SK-N-SH (cell line): Measurements from ENCODE around the gene NIBAN1. TPM values are rescaled to one million over a fixed set of nuclear protein-coding genes. Genes with fewer than 3 reads are reported as not detected.

Experiments
- CTCF ChIA-PET: fragments of 300-600, 350-600 bp; formaldehyde crosslinking; extraction: SDS; loops from one replicate; lab custom pipeline; 2021; lab: Yijun Ruan, JAX
- POLR2A ChIA-PET: fragments of 350-600 bp; sonication (Branson Sonifier 250); formaldehyde crosslinking; extraction: SDS; loops from one replicate; lab custom pipeline; 2020; ENCODE audit warnings: antibody characterized with exemption, inconsistent platforms; lab: Yijun Ruan, JAX
- DNase-seq: peaks from one replicate; pipeline ENCODE4 v3.0.0; 2012
- H2AFZ ChIP-seq: fragments of 200-600 bp; sonication (generic); 2 replicates; pipeline ENCODE4 v1.8.1; 2016; ENCODE audit warnings: antibody characterized with exemption, mild to moderate bottlenecking, low read depth
- H3F3A ChIP-seq: fragments of 200-600 bp; sonication (generic); replicated peaks from 2 replicates; pipeline ENCODE3; 2016; ENCODE audit warnings: antibody characterized with exemption, mild to moderate bottlenecking; ENCODE audit not compliant: insufficient read depth
- H3K27ac ChIP-seq, 2 experiments: fragments of 200-500 bp in 1 of 2; fragments of 200-600 bp in 1 of 2; sonication (Bioruptor generic) in 1 of 2; sonication (generic), shearing (Covaris generic) in 1 of 2; 2 replicates each; pipeline versions ENCODE4 v1.5.1 to v1.6.1; 2014 to 2016; ENCODE audit warnings: low read depth in 2 of 2, inconsistent platforms in 1 of 2, low read length in 1 of 2, mild to moderate bottlenecking in 1 of 2, mixed read lengths in 1 of 2
- H3K27me3 ChIP-seq: fragments of 200-600 bp; sonication (generic), shearing (Covaris generic); 2 replicates; pipeline ENCODE4 v1.6.1; 2016; ENCODE audit warnings: mixed run types; ENCODE audit not compliant: insufficient read depth
- H3K36me3 ChIP-seq, 2 experiments: fragments of 200-500 bp in 1 of 2; fragments of 200-600 bp in 1 of 2; sonication (Bioruptor generic) in 1 of 2; sonication (generic) in 1 of 2; replicated peaks in 1 of 2; 2 replicates each; pipeline versions ENCODE3 to v1.5.1; 2014 to 2016; ENCODE audit warnings: low read length in 1 of 2, mild to moderate bottlenecking in 1 of 2; ENCODE audit not compliant: insufficient read depth in 2 of 2, control insufficient read depth in 1 of 2
- H3K4me1 ChIP-seq, 2 experiments: fragments of 200-500 bp in 1 of 2; fragments of 200-600 bp in 1 of 2; sonication (Bioruptor generic) in 1 of 2; sonication (generic), shearing (Covaris generic) in 1 of 2; 2 replicates each; pipeline versions ENCODE4 v1.5.1 to v1.6.1; 2014 to 2016; ENCODE audit warnings: low read depth in 1 of 2, low read length in 1 of 2, mixed run types in 1 of 2; ENCODE audit not compliant: insufficient read depth in 2 of 2, control insufficient read depth in 1 of 2
- H3K4me2 ChIP-seq: fragments of 200-600 bp; sonication (generic), shearing (Covaris generic); 2 replicates; pipeline ENCODE4 v1.6.1; 2017; ENCODE audit warnings: mixed run types
- H3K4me3 ChIP-seq, 2 experiments: fragments of 200-500 bp in 1 of 2; fragments of 200-600 bp in 1 of 2; sonication (Bioruptor generic) in 1 of 2; sonication (generic), shearing (Covaris generic) in 1 of 2; 2 replicates each; pipeline versions ENCODE4 v1.5.1 to v1.8.1; 2014 to 2016; ENCODE audit warnings: low read depth in 2 of 2, inconsistent platforms in 1 of 2, low read length in 1 of 2, mild to moderate bottlenecking in 1 of 2, mixed read lengths in 1 of 2, moderate library complexity in 1 of 2
- H3K79me2 ChIP-seq: fragments of 200-600 bp; sonication (generic); 2 replicates; pipeline ENCODE4 v1.8.1; 2017; ENCODE audit warnings: mild to moderate bottlenecking; ENCODE audit not compliant: insufficient read depth
- H3K9ac ChIP-seq: fragments of 200-600 bp; sonication (generic); 2 replicates; pipeline ENCODE4 v1.6.1; 2017; ENCODE audit warnings: mixed run types
- H3K9me2 ChIP-seq: fragments of 200-600 bp; sonication (generic); 2 replicates; pipeline ENCODE4 v1.6.1; 2017; ENCODE audit warnings: mixed run types
- H3K9me3 ChIP-seq: fragments of 200-600 bp; sonication (generic); 2 replicates; pipeline ENCODE4 v1.6.1; 2017; ENCODE audit warnings: mixed run types, mild to moderate bottlenecking, moderate library complexity
- H4K20me1 ChIP-seq: fragments of 200-600 bp; sonication (generic); 2 replicates; pipeline ENCODE4 v1.6.1; 2017; ENCODE audit warnings: mild to moderate bottlenecking, mixed run types; ENCODE audit not compliant: insufficient read depth
- CTCF ChIP-seq: fragments of 200-600 bp; sonication (generic); IDR thresholded peaks from 2 replicates; pipeline ENCODE4 v1.6.1; 2017; ENCODE audit warnings: antibody characterized with exemption, mild to moderate bottlenecking, moderate library complexity
- EZH2phosphoT487 ChIP-seq: fragments of 200-600 bp; sonication (generic); IDR thresholded peaks from 2 replicates; pipeline ENCODE4 v1.6.1; 2017; ENCODE audit warnings: low read depth, mixed run types, mild to moderate bottlenecking, antibody characterized with exemption, moderate library complexity, borderline replicate concordance
- FOXJ3 ChIP-seq: sonication (generic); formaldehyde crosslinking; IDR thresholded peaks from 2 replicates; pipeline ENCODE4 v1.5.1; 2020; ENCODE audit warnings: mild to moderate bottlenecking, missing genetic modification reagents
- MXI1 ChIP-seq: IDR thresholded peaks from 2 replicates; pipeline ENCODE4 v1.6.1; 2012; ENCODE audit warnings: mild to moderate bottlenecking, low read depth, low read length, improper control_type of control experiment
- NFIC ChIP-seq: IDR thresholded peaks from 2 replicates; pipeline ENCODE4 v1.4.0; 2012; ENCODE audit warnings: borderline replicate concordance
- POLR2AphosphoS5 ChIP-seq: IDR thresholded peaks from 2 replicates; pipeline ENCODE4 v1.6.1; 2012; ENCODE audit warnings: low read depth, low read length
- RAD21 ChIP-seq: IDR thresholded peaks from 2 replicates; pipeline ENCODE4 v1.6.1; 2012; ENCODE audit warnings: mild to moderate bottlenecking, low read length
- RCOR1 ChIP-seq: fragments of 150-350 bp; IDR thresholded peaks from 2 replicates; pipeline ENCODE4 v1.6.1; 2017; ENCODE audit warnings: antibody characterized with exemption, low read length
- YY1 ChIP-seq: IDR thresholded peaks from 2 replicates; pipeline ENCODE4 v1.4.0; 2012; ENCODE audit warnings: low read depth, mild to moderate bottlenecking
- WGBS: methylation state at CpG from one replicate; pipeline ENCODE4 v1.1.6; 2017; ENCODE audit warnings: low lambda C conversion rate; 5-methylcytosine and 5-hydroxymethylcytosine counted together
- polyA plus RNA-seq, 3 experiments: library from polyadenylated mRNA; depleted of rRNA; stranded (reverse); fragments of >200 nt; gene quantifications; 2 replicates each; pipeline ENCODE4 v1.2.3, GENCODE V29; 2012
- TF ChIP-seq, protein P1 (sequence below): IDR thresholded peaks from 2 replicates; pipeline ENCODE4 v1.4.0; 2012; ENCODE audit warnings: low read depth

NIBAN1 gene
- polyA plus RNA-seq, 1 of the 3 experiments (the other 2 are of a cell fraction): 23.9 TPM

DNA sequence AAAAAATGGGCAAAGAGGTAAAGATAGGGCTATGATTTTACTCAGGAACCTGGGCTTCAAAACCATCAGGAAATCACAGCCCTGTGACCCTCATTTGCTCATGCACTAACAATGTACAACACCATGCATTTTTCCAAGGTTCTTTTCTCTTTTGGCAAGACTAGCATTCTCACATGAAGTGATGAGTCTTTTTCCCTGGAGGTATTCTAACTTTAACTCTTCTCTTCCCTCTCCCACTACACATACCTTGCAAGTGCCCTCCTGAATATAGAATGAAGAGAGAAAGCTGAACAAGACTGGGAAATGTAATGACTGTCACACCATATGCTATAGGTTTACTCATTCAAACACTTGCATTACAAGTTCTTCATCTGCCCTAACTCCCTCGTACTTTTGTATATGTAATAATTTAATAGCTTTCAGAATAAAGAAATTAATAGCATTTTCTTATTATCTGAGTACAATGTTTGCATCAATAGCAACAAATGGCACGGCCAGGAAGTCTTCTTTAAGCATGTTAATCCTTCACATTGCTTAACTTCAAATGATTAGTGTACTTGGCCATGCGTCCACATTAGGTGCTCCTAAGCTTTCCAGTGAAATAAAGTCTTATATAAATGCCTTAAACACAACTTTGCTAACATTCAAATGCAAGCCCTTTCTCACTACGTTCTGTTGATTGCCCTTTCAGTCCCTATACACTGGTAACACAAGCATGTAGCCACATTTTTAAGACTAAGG lies 1.8 kb downstream of the NIBAN1 start:
- Histone ChIP-seq H3K9me2 (no peaks in the 10 kb centered on the region), H3K9ac (no peak overlapping the region; the same call in 1 of the 2 replicates), H3K27ac (peak overlapping the region; percentile 18 to 53; a peak in 3 of 4 replicates), H2AFZ (peak overlapping the region; percentile 86; the same call in 1 of the 2 replicates), H3K9me3 (no peaks in the 10 kb centered on the region), H3K27me3 (no peaks in the 10 kb centered on the region), H3K4me1 (peaks cover 0 to 20% of the 10 kb centered on the region in 2 experiments; a peak in 3 of 4 replicates), H3F3A (peaks cover 9% of the 10 kb centered on the region), H3K4me2 (peak overlapping the region; percentile 88), H4K20me1 (no peaks in the 10 kb centered on the region; the same call in 1 of the 2 replicates), H3K4me3 (peak overlapping the region; percentile 63 to 70; a peak in 2 of 4 replicates), H3K36me3 (peaks cover 0 to 2% of the 10 kb centered on the region in 2 experiments), H3K79me2 (peaks cover 16% of the 10 kb centered on the region)
- CTCF ChIA-PET: interaction anchor here (0.9 kb wide), 2 partner anchors 8 to 9 kb away, joined by 3 to 5 read pairs; no protein-coding TSS in a partner anchor
- no peak for DNase-seq
- 82% methylated on average over 4 of the region's 4 CpGs for WGBS
- POLR2A ChIA-PET: no interaction called here
- no peak for TF ChIP-seq CTCF
- TF ChIP-seq, protein P1, sequence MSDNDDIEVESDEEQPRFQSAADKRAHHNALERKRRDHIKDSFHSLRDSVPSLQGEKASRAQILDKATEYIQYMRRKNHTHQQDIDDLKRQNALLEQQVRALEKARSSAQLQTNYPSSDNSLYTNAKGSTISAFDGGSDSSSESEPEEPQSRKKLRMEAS: no peak
- peak; percentile 41; the same call in 1 of the 2 replicates for TF ChIP-seq NFIC
- TF ChIP-seq FOXJ3 (CRISPR knock-in tag): no peak

- peak overlapping the region; percentile 88 for H3K4me2 ChIP-seq
- POLR2A ChIA-PET: no interaction called here
- H3K9ac ChIP-seq: no peak overlapping the region
- peak overlapping the region; percentile 63 to 70; a peak in 2 of 4 replicates for H3K4me3 ChIP-seq
- H4K20me1 ChIP-seq: no peaks in the 10 kb centered on the region; the same call in 1 of the 2 replicates
- WGBS: 88% methylated on average over 8 of the region's 8 CpGs
- H2AFZ ChIP-seq: no peak overlapping the region
- CTCF ChIA-PET: interaction anchor here (1.2 to 1.4 kb wide), 3 partner anchors 11 to 198 kb away, joined by 3 to 5 read pairs (median 3); no protein-coding TSS in a partner anchor
- peaks cover 16% of the 10 kb centered on the region for H3K79me2 ChIP-seq
- no peaks in the 10 kb centered on the region for H3K9me2 ChIP-seq
- H3K27ac ChIP-seq: peak overlapping the region; percentile 18 to 53; a peak in 2 of 4 replicates
- H3K27me3 ChIP-seq: no peaks in the 10 kb centered on the region
- peaks cover 0 to 2% of the 10 kb centered on the region in 2 experiments for H3K36me3 ChIP-seq
- no peaks in the 10 kb centered on the region for H3K9me3 ChIP-seq
- no peak for DNase-seq
- H3K4me1 ChIP-seq: peaks cover 0 to 28% of the 10 kb centered on the region in 2 experiments; a peak in 3 of 4 replicates
- TF ChIP-seq MXI1 (no peak), POLR2AphosphoS5 (no peak), RCOR1 (no peak), EZH2phosphoT487 (no peak), CTCF (no peak), RAD21 (no peak), YY1 (no peak), NFIC (no peak)
- peaks cover 9% of the 10 kb centered on the region for H3F3A ChIP-seq
These were observed 2.6 kb downstream of the NIBAN1 start for GRCh38 chr1:184971522-184972265.
